Vagina (tissue), 2 donors: ENCODE measurements around the gene OSM.

Experiments used
- CTCF ChIP-seq, 3 experiments: fragments of 450-650 bp in 2 of 3; fragments of 200-600 bp in 1 of 3; sonication (generic) in 1 of 3; IDR thresholded peaks; one replicate each; pipeline ENCODE4 v1.5.1; 2017 to 2019; ENCODE audit warnings: antibody characterized with exemption in 3 of 3, mild to moderate bottlenecking in 2 of 3, moderate library complexity in 2 of 3
- POLR2A ChIP-seq, 2 donors: fragments of 450-650 bp; IDR thresholded peaks; one replicate each; pipeline ENCODE4 v1.6.1; 2017; ENCODE audit warnings: antibody characterized with exemption in 2 of 2, mild to moderate bottlenecking in 2 of 2, moderate library complexity in 2 of 2
- POLR2AphosphoS5 ChIP-seq, 2 donors: sonication (generic); formaldehyde crosslinking; IDR thresholded peaks; one replicate each; pipeline ENCODE4 v1.9.0; 2017; ENCODE audit warnings: antibody characterized with exemption in 2 of 2, mild to moderate bottlenecking in 2 of 2, low read depth in 1 of 2; ENCODE audit not compliant: insufficient read depth in 1 of 2

- TF ChIP-seq CTCF (IDR thresholded peaks at IDR 0.05) (no peak), POLR2AphosphoS5 (IDR thresholded peaks at IDR 0.05; ENCODE audit: insufficient read depth in 1 of 2, low read depth in 1 of 2) (no peak), POLR2A (IDR thresholded peaks at IDR 0.05) (no peak)
Measured at GRCh38 chr22:30221121-30221992, 45.3 kb downstream of the OSM start.
